Measurements from ENCODE around the gene C7orf33.

Gene C7orf33

GRCh38 chr7:148625342-148625741 is 34.8 kb downstream of the C7orf33 start:
- DNase-seq (ENCODE audit: low read depth in 2 of 3, low spot score in 2 of 3) = no peak

GRCh38 chr7:148626828-148627227 is 36.3 kb downstream of the C7orf33 start:
- DNase-seq (ENCODE audit: low read depth in 2 of 3, low spot score in 2 of 3) = no peak

GRCh38 chr7:148628011-148628410 is 37.4 kb downstream of the C7orf33 start:
- DNase-seq (ENCODE audit: low read depth in 2 of 3, low spot score in 2 of 3) = no peak

DNA sequence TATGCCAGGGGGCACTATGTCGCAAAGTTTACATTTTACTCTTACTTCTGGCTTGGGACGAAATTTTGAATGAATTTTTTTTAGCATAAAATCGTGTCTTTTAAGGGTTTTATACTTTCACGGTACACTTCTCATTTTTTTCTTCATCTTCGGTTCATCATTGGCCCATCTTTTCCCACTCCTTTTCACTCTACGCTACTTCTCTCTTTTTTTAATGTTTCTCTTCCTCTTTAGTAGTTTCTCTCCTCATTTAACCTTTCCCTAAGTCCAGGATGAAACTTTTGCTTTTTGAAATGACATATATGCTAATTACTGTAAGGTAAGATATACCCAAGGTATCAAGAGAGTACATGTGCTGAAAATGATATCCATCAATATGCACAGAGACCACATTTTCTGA is 39.5 kb downstream of the C7orf33 start:
- no peak for DNase-seq (ENCODE audit: low read depth in 2 of 3, low spot score in 2 of 3)

DNA sequence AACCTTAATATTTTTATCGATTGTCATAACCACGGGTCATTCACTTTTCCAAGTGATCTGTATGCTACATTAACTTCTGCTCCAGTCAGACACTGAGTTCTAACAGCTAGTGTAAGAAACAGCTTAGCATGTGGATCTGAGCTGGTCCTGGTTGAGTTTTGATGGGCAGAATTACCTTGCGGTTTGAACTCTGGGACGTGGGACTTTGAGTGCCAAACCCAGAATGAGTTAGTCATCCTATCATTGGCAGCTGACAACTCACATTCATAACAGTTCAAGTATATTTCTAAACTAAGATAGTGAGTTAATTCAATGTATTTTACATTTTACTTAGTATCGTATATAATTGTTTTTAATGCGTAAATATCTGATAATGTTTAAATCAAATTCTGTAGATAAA is 43.2 kb downstream of the C7orf33 start:
- no peak for DNase-seq (ENCODE audit: low read depth in 2 of 3, low spot score in 2 of 3)

DNA sequence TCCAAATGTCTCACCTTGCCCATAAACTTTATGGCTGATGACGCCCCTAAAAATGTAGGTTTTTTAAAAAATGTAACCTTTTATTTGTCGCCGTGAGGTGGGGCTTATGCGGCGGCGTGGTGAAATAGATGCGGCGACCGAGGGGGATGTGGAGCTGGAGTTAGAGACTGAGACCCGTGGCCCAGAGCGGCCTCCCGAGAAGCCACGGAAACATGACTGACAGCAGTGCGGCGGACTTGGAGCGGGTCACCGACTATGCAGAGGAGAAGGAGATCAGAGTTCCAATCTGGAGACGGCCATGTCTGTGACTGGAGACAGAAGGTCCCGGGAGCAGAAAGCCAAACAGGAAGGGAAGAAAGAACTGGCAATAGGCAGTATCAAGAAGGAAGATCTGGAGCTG is 46.5 kb downstream of the C7orf33 start:
- no peak for DNase-seq (ENCODE audit: low read depth in 2 of 3, low spot score in 2 of 3)

GRCh38 chr7:148645898-148646297 is 55.3 kb downstream of the C7orf33 start:
- DNase-seq (ENCODE audit: low read depth in 2 of 3, low spot score in 2 of 3) = no peak

DNA sequence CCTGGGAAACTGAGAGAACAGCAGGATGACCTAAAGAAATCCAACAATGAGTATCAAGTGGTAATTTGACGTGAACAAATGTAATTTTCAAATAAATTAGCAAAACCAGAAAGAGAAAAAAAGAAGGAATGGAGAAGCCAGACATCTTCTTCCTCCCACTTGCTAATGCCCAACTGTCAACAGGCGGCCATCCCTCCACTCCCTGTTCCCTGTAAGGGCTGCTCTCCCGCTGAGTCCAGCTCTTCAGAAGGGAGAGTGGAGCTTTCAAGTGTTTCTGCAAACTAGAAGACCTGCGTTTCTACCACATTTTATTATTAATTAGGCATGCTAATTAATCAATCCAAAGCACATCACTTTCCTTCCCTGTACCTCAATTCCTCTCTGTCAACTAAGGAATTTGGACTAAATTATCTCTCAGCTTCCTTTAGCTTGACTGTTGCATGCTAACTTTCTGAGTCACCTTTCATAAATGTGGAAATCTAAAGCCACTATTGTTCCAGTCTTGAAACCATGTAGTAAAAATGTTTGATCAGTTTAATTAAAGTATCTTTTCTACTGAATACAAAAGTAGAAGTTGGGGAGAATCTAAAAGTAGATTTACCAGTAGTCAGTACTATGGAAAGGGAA is 59.8 kb downstream of the C7orf33 start:
- DNase-seq (ENCODE audit: low read depth in 2 of 3, low spot score in 2 of 3) = no peak

GRCh38 chr7:148652773-148653172 is 62.2 kb downstream of the C7orf33 start:
- no peak for DNase-seq (ENCODE audit: low read depth in 2 of 3, low spot score in 2 of 3)

- no peak for DNase-seq (ENCODE audit: low read depth in 2 of 3, low spot score in 2 of 3)
These were observed 67.4 kb downstream of the C7orf33 start for GRCh38 chr7:148657929-148658328.

DNA sequence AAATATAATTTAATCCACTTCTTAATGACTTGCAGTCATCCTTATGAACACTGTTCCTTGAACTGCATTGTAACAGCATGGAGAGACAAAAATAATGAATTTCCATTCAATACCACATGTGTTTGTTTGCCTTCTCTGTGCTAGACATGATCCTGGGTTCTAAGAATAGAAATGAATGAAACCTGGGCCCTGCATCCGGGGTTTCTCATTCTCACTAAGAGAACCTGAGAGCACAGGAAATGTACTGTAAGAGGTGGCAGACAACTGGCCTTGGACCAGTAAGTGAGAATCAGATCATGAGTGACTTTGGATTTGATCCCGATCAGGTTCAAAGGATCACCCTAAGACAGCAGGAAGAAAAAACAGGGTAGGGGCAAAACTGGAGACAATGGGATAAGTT is 70.9 kb downstream of the C7orf33 start:
- no peak for DNase-seq (ENCODE audit: low read depth in 2 of 3, low spot score in 2 of 3)

DNA sequence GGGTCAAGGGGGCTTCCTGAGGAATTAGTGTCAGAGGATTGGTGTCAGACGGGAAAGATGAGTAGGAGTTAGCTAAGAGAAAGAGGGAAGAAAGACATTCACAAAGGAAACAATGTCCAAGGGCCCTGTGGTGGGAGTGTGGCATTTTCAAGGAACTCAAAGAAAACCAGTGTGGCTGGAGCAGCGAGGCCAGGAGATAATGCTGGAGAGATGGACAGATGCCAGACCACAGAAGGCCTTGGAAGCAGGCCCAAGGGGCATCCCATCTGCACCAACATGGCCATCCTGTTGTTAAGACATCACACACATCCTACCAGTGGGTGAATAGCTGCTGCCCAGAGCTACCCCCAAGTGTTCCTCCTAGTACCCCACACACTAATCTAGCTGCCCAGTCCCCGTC is 72.1 kb downstream of the C7orf33 start:
- no peak for DNase-seq (ENCODE audit: low read depth in 2 of 3, low spot score in 2 of 3)

GRCh38 chr7:148664324-148664723 is 73.8 kb downstream of the C7orf33 start:
- no peak for DNase-seq (ENCODE audit: low read depth in 2 of 3, low spot score in 2 of 3)

DNA sequence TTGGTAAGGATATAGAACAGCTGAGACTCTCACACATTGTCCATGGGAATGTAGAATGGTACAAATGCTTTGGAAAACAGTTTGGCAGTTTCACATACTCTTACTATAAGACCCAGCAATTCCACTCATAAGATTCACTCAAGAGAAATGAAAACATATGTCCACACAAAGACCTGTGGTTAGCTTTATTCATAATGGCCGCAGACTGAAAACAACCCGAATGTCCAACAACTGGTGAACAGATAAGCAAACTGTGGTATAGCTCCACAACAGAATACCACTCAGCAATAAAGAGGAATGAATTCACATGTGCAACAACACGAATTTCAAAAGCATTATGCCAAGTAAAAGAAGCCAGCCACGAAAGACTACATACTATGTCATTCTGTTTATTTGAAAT is 74.7 kb downstream of the C7orf33 start:
- DNase-seq (ENCODE audit: low read depth in 2 of 3, low spot score in 2 of 3) = no peak
